ENCODE data around the gene AKAP6.

The AKAP6 gene

DNA sequence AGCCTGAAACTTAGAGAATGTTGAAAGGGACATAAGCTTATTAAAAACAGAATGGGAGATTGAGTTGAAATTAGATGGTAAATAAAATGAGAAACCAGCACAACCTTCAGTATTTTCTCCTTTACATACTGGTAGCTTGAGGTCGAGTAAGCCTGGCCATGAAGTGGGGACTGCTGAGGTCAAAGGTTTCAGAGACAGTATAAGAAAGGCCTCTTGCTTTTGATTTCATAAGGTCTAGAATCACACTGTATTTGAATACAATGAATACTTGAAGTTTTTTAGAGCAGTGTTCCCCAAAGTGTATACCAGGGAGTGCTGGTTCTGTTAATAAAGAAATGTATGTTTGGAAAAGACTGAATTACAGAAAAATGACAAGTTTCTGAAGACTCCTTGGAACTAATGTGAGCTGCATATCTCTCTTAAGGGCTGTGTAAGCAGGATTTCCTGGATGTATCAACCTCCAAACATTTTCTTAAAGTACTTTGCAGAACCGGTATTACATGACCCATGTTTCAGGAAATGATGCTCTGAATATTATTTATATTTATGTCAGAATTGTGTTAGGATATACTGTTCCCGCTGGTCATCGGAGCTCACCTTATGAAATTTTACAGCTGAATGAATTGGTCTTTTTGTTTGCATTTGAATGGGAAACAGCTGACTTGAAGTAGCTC is 85.0 kb downstream of the AKAP6 start:
- H3K27me3 ChIP-seq (ENCODE audit: insufficient read depth, low read depth), result no peaks in the 10 kb centered on the region
- H2AFZ ChIP-seq (ENCODE audit: low read depth), result no peak overlapping the region
- H3K36me3 ChIP-seq (ENCODE audit: insufficient read depth), result no peaks in the 10 kb centered on the region
- no peaks in the 10 kb centered on the region for H4K20me1 ChIP-seq (ENCODE audit: insufficient read depth)
- H3K4me1 ChIP-seq (ENCODE audit: low read depth, poor library complexity, severe bottlenecking), result no peaks in the 10 kb centered on the region
- no peak overlapping the region for H3K9ac ChIP-seq
- H3K4me3 ChIP-seq (IDR thresholded peaks at IDR 0.05; ENCODE audit: insufficient read depth, low read depth, low read length), result no peak overlapping the region
- TF ChIP-seq, protein P1, sequence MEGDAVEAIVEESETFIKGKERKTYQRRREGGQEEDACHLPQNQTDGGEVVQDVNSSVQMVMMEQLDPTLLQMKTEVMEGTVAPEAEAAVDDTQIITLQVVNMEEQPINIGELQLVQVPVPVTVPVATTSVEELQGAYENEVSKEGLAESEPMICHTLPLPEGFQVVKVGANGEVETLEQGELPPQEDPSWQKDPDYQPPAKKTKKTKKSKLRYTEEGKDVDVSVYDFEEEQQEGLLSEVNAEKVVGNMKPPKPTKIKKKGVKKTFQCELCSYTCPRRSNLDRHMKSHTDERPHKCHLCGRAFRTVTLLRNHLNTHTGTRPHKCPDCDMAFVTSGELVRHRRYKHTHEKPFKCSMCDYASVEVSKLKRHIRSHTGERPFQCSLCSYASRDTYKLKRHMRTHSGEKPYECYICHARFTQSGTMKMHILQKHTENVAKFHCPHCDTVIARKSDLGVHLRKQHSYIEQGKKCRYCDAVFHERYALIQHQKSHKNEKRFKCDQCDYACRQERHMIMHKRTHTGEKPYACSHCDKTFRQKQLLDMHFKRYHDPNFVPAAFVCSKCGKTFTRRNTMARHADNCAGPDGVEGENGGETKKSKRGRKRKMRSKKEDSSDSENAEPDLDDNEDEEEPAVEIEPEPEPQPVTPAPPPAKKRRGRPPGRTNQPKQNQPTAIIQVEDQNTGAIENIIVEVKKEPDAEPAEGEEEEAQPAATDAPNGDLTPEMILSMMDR (conservative IDR thresholded peaks at IDR 0.05; ENCODE audit: low read depth, low read length), result no peak
- H3K27ac ChIP-seq, result no peak overlapping the region
- H3K79me2 ChIP-seq (ENCODE audit: insufficient read depth, low read depth), result no peaks in the 10 kb centered on the region
- H3K4me2 ChIP-seq, result no peak overlapping the region

GRCh38 chr14:32414808-32415255 is 85.7 kb downstream of the AKAP6 start:
- Histone ChIP-seq H3K36me3 (ENCODE audit: insufficient read depth) (no peaks in the 10 kb centered on the region), H3K27me3 (ENCODE audit: insufficient read depth, low read depth) (no peaks in the 10 kb centered on the region), H3K4me3 (IDR thresholded peaks at IDR 0.05; ENCODE audit: insufficient read depth, low read depth, low read length) (no peak overlapping the region), H3K9ac (no peak overlapping the region), H2AFZ (ENCODE audit: low read depth) (no peak overlapping the region), H3K79me2 (ENCODE audit: insufficient read depth, low read depth) (no peaks in the 10 kb centered on the region), H4K20me1 (ENCODE audit: insufficient read depth) (no peaks in the 10 kb centered on the region), H3K27ac (no peak overlapping the region), H3K4me1 (ENCODE audit: low read depth, poor library complexity, severe bottlenecking) (no peaks in the 10 kb centered on the region), H3K4me2 (no peak overlapping the region)
- TF ChIP-seq, protein P1 (conservative IDR thresholded peaks at IDR 0.05; ENCODE audit: low read depth, low read length), result no peak

GRCh38 chr14:32417956-32418552 is 89.0 kb downstream of the AKAP6 start:
- Histone ChIP-seq H3K4me2 (no peak overlapping the region), H3K36me3 (ENCODE audit: insufficient read depth) (no peaks in the 10 kb centered on the region), H3K4me3 (IDR thresholded peaks at IDR 0.05; ENCODE audit: insufficient read depth, low read depth, low read length) (no peak overlapping the region), H3K27ac (no peak overlapping the region), H2AFZ (ENCODE audit: low read depth) (no peak overlapping the region), H3K4me1 (ENCODE audit: low read depth, poor library complexity, severe bottlenecking) (no peaks in the 10 kb centered on the region), H3K79me2 (ENCODE audit: insufficient read depth, low read depth) (no peaks in the 10 kb centered on the region), H3K9ac (no peak overlapping the region), H3K27me3 (ENCODE audit: insufficient read depth, low read depth) (no peaks in the 10 kb centered on the region), H4K20me1 (ENCODE audit: insufficient read depth) (no peaks in the 10 kb centered on the region)
- TF ChIP-seq, protein P1 (conservative IDR thresholded peaks at IDR 0.05; ENCODE audit: low read depth, low read length), result no peak

- H3K4me2 ChIP-seq, result no peak overlapping the region
- H4K20me1 ChIP-seq (ENCODE audit: insufficient read depth), result no peaks in the 10 kb centered on the region
- H3K4me3 ChIP-seq (IDR thresholded peaks at IDR 0.05; ENCODE audit: insufficient read depth, low read depth, low read length), result no peak overlapping the region
- H2AFZ ChIP-seq (ENCODE audit: low read depth), result no peak overlapping the region
- no peaks in the 10 kb centered on the region for H3K79me2 ChIP-seq (ENCODE audit: insufficient read depth, low read depth)
- no peak overlapping the region for H3K9ac ChIP-seq
- H3K36me3 ChIP-seq (ENCODE audit: insufficient read depth), result no peaks in the 10 kb centered on the region
- TF ChIP-seq, protein P1 (conservative IDR thresholded peaks at IDR 0.05; ENCODE audit: low read depth, low read length), result no peak
- H3K4me1 ChIP-seq (ENCODE audit: low read depth, poor library complexity, severe bottlenecking), result no peaks in the 10 kb centered on the region
- H3K27ac ChIP-seq, result no peak overlapping the region
- no peaks in the 10 kb centered on the region for H3K27me3 ChIP-seq (ENCODE audit: insufficient read depth, low read depth)
Observed at GRCh38 chr14:32419429-32419828, 90.3 kb downstream of the AKAP6 start.

Measured in KMS-11 (cell line).